NOMO-1 treated with dmso at 0.1 percent for 144 hours (cell line): ENCODE measurements around the gene PALLD.
"Not testable (repeated sequence)": the region's sequence is repeated elsewhere in the genome, so short reads cannot be mapped to it uniquely, and the experiment has no call there.

Source experiments
- DNase-seq: peaks from one replicate; lab custom pipeline; 2025; ENCODE audit not compliant: unreplicated experiment; lab: John Stamatoyannopoulos, UW

The PALLD gene

DNA sequence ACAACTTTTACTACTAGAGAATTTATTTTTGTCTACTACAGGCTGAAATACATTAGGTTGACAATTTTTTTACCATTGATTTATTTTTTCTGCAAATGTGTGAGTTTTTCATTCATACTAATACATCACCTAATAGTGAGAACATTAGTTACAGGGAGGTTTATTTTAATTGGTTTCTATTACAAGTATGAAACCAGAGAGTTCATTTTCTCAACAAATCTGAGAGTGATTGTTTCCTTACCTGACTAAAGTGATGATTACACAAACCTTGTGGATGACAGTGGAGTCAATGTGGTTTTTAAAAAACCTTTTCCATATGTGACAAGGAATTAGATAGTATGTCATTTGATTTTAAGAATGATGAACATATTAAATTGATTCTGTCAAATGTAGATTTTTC, 227.4 kb downstream of the PALLD start:
- no peak for DNase-seq

DNA sequence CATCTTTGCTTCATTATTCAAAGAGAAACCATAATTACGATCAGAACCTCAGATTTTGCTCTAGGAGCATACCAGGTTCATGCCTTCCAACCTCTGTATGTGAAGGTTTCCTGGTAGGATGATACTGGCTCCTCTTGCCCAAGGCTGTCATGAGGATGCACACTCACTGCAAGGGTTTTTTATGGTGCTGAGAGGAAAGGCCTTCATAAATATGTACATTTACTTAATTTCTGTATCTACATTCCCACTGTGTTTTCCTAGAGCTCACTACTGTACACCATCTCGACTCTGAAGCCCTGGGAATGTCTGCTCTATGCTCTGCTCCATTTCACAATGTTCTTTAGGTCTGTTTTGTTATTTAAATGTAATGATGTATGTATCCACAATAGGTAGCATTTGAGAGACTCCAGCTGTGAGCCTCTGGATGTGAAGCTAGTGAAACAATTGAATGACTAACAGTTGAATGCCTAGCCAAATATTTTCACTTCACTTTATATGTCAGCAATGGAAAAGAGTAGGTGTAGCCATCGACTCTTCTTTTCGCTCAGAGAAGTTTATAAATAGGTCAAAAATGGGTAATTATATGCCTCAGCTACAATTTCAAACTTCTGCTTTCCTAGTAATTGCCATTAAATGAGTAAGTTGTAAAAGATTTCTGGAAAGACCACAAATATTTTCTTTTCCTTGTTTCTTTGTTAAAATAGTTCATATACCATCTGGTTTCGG, 228.0 kb downstream of the PALLD start:
- DNase-seq: no peak

DNA sequence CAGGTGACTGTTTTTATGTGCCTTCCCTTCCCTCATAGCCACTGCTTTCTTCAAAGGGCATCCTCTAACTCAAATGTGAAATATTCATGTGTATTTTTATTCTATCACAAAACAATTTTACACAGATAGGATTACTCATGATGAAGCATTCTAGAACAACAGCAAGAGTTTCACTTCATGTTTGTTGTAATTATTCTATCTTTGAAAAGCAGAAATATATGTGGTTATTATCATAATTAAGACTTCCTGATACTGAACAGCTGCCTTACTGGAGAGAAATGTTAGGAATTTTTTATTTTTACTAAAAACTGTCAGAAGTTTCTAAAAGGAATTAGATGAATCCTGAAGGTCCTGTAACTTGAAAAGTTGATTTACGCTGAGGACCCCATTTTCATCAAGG, 229.1 kb downstream of the PALLD start:
- no peak for DNase-seq

DNA sequence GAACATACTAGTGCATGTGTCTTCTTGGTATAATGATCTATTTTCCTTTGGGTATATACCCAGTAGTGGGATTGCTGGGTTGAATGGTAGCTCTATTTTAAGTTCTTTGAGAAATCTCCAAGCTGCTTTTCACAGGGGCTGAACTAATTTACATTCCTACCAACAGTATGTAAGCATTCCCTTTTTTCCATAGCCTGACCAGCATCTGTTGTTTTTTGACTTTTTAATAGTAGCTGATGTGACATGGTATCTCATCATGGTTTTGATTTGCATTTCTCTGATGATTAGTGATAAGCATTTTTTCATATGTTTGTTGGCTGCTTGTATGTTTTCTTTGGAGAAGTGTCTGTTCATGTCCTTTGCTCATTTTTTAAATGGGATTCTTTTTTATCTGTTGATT, 230.3 kb downstream of the PALLD start:
- not testable (repeated sequence) for DNase-seq

DNA sequence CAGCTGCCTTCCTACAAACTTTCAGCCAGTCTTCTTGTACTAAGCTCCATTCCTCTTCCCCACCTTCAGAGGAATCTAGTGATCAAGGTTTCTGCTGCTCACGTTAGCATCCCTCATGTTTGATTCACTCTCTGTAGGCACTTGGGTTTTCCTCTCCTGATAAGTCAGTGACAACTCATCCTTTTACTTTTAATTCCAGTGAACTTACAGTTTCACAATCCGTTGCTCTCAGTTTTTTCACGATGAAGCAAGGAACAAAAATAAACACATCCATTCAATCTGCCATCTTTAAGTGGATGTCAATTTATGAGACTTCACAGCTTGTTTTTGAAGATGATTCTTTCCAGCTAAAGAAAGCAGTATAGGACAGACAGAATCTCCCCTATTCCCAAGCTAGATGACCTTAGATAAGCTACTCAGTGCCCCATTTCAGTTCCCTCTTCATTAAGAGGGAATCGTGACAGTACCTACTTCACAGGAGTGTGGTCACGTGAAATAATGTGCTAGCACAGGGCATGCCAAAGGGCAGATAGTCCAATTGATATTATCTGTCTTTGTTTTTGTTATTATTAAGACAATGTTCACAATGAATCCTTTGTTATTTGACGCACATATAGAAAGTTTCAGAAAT, 234.3 kb downstream of the PALLD start:
- DNase-seq: no peak

DNA sequence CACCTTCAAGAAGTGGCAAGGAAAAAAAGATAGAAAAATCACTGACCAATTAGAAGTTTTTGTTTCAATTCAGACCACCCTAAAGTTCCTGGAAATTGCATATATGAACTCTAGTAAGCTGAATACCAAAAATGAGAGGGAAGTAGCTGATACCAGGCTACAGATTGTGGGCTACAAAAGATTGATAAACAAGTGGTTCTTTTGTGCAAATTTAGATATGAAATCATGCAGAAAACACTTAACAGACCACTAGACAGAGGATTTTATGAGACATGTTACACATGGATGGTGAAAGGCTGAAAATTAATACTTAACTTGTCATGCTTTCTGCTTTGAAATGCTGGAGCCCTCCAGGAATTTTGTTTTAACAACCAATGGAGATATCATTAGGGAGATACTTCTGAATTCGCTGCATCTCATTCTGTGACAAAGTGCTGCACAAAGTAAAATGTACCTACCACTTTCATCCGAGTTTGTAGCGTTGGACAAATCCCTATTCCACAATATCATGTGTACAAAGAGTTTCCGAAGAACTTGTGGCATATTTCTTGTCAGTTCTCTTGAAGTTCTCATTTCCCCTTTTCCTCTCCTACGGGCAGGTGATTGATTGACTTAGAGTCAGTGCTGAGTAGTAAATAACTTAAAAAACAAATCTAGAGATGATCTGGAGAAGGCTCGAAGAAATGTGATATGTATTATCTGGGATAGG, 235.0 kb downstream of the PALLD start:
- peak; percentile 46 for DNase-seq

DNA sequence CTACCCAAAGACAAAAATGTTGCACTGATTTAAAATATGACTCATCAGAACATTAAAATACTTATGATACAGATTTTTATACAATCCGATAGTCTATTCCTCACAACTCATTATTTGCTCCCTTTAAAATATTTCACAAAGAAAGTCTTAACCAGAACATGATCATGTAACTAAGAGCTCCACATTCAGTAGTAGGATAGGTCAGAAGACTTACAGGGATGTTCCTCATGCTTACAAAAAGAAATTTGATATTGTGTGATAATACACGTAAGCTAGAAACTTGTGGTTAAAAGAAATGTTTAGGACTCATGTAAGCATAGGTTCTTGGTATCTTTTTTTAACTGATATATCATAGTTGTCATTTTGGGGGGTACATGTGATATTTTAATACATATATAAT, 235.9 kb downstream of the PALLD start:
- DNase-seq: no peak

DNA sequence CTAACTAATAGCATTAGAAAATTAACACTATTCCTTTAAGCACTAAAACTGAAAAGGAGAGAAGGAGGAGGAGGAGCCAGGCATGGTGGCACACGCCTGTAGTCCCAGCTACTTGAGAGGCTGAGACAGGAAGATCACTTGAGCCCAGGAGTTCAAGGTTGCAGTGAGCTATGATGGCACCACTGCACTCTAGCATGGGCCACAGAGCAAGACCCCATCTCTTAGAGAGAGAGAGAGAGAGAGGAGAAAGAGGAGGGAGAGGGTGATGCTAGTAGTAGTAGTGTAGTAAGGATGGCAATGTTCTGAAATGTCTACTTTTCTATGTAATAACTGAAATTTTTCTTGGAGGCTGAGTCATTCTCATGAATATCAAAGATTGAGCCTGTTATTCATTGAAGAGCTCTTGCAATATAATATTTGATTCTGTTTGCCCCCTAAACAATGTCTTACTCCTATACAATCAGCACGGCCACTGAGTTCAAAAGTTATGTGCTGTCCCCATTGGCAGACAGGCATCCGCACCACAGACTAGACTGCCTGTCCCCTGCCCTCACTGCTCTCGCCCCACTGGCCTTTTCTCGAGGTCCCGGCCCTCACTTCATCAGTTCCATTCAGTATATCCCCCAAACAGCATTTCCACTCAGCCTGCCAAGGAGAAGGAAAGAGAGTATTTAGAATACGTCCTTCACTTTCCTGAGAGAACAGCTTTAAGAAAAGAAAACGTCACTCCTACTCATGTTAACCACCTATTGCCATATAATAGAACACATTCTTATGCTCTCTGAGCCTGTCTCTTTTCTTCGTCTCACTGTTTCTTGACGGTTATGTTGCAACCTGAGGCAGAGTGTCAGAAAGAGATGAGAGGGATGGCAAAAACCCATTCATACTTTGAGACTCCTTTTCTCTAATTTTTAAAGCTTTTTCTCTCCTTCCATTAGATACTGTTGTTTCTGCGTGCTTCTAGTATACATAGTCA, 238.1 kb downstream of the PALLD start:
- no peak for DNase-seq

DNA sequence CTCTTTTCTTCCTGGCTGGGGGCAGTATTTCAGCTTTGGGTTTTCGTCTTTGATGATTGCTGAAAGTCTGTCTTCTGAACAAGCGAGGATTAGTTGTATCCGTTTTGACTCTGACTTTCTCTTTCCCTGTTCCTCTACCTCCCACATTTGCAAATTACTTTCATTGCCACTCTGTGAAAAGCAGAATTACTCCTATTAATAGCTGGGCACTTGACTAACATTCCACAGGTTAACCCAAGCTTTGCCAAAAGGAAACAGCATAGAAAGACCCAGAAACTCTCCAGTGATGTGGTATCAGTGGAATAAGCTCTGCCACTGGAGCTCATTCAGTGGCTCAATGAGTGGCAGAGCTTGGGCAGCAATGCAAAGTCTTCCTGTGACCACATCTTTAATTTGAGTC, 238.9 kb downstream of the PALLD start:
- DNase-seq: no peak

DNA sequence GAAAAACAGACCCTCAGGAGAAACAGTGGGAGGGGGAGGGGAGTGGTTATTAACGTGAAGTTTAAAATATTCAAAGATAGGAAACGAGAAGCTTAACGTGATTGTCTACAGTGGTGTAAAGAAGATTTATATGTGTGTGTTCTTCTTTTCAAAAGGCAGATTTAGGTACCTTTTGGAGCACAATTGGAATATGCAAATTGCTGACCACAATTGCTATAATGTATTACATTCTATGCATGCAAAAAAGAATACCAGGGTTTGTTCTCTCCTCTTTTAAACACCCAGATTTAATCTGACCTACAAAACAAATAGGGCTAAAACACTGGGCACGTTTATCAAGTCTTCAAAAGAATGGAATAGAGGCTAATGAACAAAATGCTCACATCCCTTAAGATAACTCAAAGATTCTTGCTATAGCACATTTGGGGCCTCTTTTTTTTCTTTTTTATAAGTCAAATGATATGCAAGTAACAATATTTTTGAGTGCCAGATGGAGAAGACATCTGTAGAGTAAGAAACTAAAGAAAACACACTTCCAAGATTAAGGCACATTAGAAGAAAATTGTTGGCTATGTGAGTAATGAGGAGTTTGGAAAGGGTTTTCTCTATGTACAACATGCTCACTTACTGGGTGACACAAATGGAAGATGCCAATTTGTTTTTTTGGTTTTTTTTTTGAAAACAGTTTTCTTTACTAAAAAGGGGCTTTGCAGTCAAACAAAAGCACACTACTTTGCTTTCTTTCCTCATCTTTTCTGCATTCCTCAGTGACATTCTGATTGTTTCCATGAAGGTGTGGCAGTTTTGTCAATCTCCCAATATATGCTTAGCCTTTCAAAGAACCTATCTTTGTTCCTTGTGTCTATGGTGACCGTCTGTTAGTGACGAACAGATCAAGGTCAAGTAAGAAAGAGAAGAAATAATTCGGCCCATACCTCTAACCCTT, 240.3 kb downstream of the PALLD start:
- no peak for DNase-seq

DNA sequence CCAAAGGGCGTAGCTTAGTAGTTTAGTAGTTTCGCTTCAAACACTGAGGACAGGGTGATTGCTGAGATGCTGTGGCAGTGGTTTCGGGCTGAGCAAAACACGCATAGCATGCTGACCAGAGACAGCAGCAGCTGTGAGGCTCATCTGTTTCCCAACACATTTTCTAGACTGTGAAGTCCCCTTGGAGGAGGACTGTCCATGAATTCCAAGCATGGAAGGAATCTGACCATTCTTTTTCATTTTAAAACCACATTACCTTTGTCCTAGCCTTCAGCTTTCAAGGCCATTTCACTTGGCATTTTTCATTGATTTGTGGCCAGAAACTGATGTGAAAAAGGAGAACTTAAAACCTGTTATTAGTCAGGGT, 240.9 kb downstream of the PALLD start:
- no peak for DNase-seq

DNA sequence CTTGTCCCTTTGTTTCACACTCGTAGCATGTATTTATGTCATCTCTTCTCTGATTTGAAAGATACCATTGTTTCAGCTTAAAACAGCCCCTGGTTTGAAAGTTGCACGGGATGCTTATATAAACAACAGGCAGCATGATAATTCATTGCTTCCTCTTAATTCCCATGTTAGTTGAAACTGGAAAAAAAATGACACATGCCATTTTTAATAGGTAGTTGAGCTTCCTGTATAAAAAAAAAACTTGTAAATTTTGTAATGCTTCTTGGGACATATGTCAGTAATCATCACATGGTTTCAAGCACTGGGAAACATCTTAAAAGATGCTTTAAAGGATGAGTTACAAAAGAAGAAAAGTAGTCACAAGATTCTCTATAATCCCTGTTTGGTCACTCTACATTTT, 243.0 kb downstream of the PALLD start:
- no peak for DNase-seq

DNA sequence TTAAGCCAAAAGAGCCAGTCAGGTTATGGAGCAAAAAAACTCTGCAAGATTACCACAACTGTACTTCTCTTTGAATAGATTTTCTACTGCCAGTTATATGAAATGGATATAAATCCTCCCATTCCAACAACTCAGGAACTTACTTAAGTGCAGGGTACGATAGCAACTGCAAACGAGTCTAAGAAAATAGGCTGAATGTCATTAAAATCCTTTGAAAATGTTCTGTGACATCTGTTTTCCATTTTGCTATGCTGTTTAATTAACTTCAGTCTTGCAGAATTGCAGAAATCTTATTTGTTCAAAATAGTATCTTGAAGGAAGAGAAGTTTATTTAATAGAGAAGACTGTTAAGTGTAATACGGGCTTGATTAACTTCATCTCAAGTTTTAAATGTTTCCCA, 243.8 kb downstream of the PALLD start:
- DNase-seq: no peak

DNA sequence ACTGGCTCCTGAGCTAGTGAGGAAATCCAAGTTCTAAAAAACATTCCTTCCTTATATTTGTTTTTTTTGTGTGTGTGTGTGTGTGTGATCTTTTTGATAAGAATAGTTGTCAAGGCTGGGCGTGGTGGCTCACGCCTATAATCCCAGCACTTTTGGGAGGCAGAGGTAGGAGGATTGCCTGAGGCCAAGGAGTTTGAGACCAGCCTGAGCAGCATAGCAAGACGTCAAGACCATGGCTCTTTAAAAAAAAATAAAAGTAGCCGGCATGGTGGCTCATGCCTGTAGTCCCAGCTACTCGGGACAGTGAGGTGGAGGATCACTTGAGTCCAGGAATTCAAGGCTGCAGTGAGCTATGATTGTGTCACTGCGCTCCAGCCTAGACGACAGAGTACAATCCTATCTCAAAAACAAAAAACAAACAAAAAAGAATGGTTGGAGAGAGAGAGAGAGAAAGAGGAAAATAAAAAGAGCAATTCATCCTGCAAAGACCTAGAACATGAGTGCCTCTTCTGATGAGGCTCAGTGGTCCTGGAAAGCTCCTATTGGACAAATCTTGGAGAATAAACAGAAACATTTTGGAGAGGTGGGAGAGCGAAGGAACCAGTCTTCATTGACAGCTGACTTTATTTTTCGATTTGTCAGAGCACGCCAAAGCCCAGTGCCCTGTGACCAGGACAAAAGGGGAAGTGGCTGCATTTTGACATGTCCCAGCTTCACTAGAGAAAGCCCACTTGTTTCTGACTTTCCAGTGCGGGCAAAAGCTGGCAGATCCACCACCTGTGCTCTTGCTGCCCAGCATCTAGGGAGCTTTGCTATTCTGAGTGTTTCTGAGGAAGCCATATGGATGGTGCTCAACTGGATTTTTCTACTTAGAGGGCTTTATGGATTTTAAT, 244.7 kb downstream of the PALLD start:
- DNase-seq: no peak

DNA sequence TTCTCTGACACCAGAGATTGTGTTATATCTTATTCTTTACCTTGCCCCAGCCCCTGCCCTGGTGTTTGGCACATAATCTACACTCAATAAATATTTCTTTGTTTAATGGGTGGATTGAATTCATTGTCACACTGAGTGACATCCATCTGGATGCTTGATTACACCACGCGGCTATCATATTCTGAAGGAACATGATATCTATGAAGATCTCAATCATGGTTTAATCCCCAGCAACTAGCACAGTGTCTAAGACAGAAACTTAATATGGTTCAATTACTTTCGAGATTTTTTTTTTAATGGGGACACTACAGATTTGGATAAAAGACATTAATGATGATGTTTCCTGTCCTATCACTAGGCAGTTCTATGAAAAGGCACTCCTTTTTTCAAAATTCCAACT, 246.3 kb downstream of the PALLD start:
- no peak for DNase-seq

DNA sequence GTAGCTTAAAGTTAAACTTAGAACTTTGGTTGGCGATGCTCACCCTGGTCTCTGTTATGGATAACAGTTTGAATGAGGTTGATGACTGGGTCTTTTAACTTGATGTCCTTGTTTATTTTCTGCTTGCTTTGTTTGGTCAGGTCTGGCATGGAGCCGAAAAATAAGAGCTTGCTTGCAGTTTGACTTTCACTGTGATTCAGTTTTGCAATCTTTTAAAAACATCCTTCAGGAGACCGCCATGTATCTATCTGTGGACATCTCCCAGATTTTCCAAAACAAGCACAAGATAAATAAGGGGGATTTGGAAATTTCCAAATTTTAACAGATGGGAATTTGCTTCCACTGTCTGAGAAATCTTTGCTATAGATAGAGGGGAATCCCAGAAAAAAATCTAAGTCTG, 246.7 kb downstream of the PALLD start:
- no peak for DNase-seq

DNA sequence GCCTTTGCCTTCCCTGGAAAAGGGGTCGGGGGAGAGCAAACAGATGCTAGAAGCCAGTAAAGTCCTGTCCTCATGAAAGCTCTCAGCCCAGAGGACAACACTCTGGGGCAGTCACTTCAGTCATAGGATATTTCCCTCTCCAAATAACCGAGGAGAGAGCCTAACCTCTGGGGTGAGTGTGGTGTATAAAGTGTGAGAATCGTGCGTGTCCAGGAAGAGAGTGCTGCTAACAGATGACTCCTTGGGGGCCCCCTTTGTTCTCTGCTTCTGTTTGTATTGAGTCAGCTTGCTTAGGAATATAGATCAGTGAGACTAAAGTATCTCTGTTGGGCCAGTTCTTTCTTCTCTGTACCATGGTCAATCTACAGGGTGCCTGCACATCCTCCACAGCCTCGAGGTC, 247.2 kb downstream of the PALLD start:
- no peak for DNase-seq

DNA sequence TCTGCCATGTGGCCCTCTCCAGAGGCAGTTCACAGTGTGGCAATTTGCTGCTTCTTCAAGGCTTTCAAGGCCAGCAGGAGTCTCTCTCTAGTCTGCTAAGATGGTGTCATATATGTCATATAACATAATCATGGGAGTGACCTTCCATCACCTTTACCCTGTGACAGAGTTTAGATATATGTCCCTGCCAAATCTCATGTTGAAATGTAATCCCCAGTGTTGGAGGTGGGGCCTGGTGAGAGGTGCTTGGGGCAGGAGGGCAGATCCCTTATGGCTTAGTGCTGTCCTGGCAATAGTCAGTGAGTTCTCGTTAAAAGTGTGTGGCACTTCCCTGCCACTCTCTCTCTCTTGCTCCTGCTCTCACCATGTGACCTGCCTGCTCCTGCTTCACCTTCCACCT, 252.0 kb downstream of the PALLD start:
- DNase-seq: no peak
